Pons (tissue), 1 donor: ENCODE results near the gene CPPED1.
A peak's percentile ranks its signal among the peaks of the same experiment; 100 is the strongest.

Experiments
- DNase-seq: peaks from one replicate; pipeline ENCODE4 v3.0.0-alpha.2; 2016; ENCODE audit warnings: low spot score

Gene CPPED1

GRCh38 chr16:12646490-12647274 lies 157.0 kb downstream of the CPPED1 start:
- DNase-seq = peak; percentile 81

GRCh38 chr16:12646098-12646489 lies 157.6 kb downstream of the CPPED1 start:
- no peak for DNase-seq

GRCh38 chr16:12643034-12643455 lies 160.6 kb downstream of the CPPED1 start:
- DNase-seq = no peak

- no peak for DNase-seq
These were observed 164.6 kb downstream of the CPPED1 start for GRCh38 chr16:12639044-12639443.

GRCh38 chr16:12637002-12637401 lies 166.7 kb downstream of the CPPED1 start:
- DNase-seq = no peak

GRCh38 chr16:12629271-12629670 lies 174.4 kb downstream of the CPPED1 start:
- DNase-seq = no peak

GRCh38 chr16:12628536-12628935 lies 175.2 kb downstream of the CPPED1 start:
- DNase-seq = no peak

GRCh38 chr16:12627394-12627793 lies 176.3 kb downstream of the CPPED1 start:
- DNase-seq = no peak

- DNase-seq = no peak
These were observed 177.3 kb downstream of the CPPED1 start for GRCh38 chr16:12626411-12626810.

- DNase-seq = no peak
These were observed 178.0 kb downstream of the CPPED1 start for GRCh38 chr16:12625716-12626115.

- DNase-seq = no peak
These were observed 178.6 kb downstream of the CPPED1 start for GRCh38 chr16:12625068-12625467.

- no peak for DNase-seq
These were observed 183.5 kb downstream of the CPPED1 start for GRCh38 chr16:12620150-12620549.

- no peak for DNase-seq
These were observed 185.2 kb downstream of the CPPED1 start for GRCh38 chr16:12618515-12618914.

- DNase-seq = no peak
These were observed 186.3 kb downstream of the CPPED1 start for GRCh38 chr16:12617401-12617819.

- DNase-seq = no peak
These were observed 188.9 kb downstream of the CPPED1 start for GRCh38 chr16:12614662-12615278.

- DNase-seq = no peak
These were observed 189.6 kb downstream of the CPPED1 start for GRCh38 chr16:12613992-12614661.

GRCh38 chr16:12613131-12613991 lies 190.3 kb downstream of the CPPED1 start:
- DNase-seq = no peak

GRCh38 chr16:12612598-12613101 lies 191.0 kb downstream of the CPPED1 start:
- DNase-seq = no peak

GRCh38 chr16:12611916-12612597 lies 191.6 kb downstream of the CPPED1 start:
- DNase-seq = no peak

- DNase-seq = no peak
These were observed 192.6 kb downstream of the CPPED1 start for GRCh38 chr16:12611006-12611477.
